Measurements from ENCODE around the gene RHEB. TPM values are rescaled to one million over a fixed set of nuclear protein-coding genes. Genes with fewer than 3 reads are reported as not detected.

RHEB gene
- total RNA-seq, 2 experiments from 2014 or later: 42.0 to 46.8 TPM

GRCh38 chr7:151498495-151498894 lies 21.2 kb downstream of the RHEB start:
- no peaks in the 10 kb centered on the region for H3K9me3 Mint-ChIP-seq
- no peak overlapping the region for H3K4me3 Mint-ChIP-seq
- peaks cover 21% of the 10 kb centered on the region for H3K36me3 Mint-ChIP-seq
- H3K27me3 Mint-ChIP-seq: no peaks in the 10 kb centered on the region
- no peak overlapping the region for H3K27ac Mint-ChIP-seq
- H3K4me1 Mint-ChIP-seq: peaks cover 55% of the 10 kb centered on the region
- no peak for DNase-seq

- Mint-ChIP-seq H3K9me3 (no peaks in the 10 kb centered on the region), H3K4me1 (peaks cover 61% of the 10 kb centered on the region), H3K27me3 (no peaks in the 10 kb centered on the region), H3K27ac (no peak overlapping the region), H3K36me3 (peaks cover 25% of the 10 kb centered on the region), H3K4me3 (no peak overlapping the region)
- DNase-seq: no peak
Observed at GRCh38 chr7:151497306-151497871, 22.3 kb downstream of the RHEB start.

- Mint-ChIP-seq H3K27ac (no peak overlapping the region), H3K4me3 (no peak overlapping the region), H3K9me3 (no peaks in the 10 kb centered on the region), H3K27me3 (no peaks in the 10 kb centered on the region), H3K36me3 (peaks cover 14% of the 10 kb centered on the region), H3K4me1 (peaks cover 47% of the 10 kb centered on the region)
- DNase-seq: no peak
Observed at GRCh38 chr7:151495360-151495759, 24.3 kb downstream of the RHEB start.

- Mint-ChIP-seq H3K27me3 (no peaks in the 10 kb centered on the region), H3K4me1 (peaks cover 42% of the 10 kb centered on the region)
Observed at GRCh38 chr7:151494298-151495284, 25.1 kb downstream of the RHEB start.

GRCh38 chr7:151493083-151493482 lies 26.6 kb downstream of the RHEB start:
- Mint-ChIP-seq H3K4me3 (no peak overlapping the region), H3K36me3 (peaks cover 19% of the 10 kb centered on the region), H3K4me1 (peaks cover 39% of the 10 kb centered on the region), H3K27ac (peak overlapping the region; percentile 31), H3K9me3 (no peaks in the 10 kb centered on the region), H3K27me3 (no peaks in the 10 kb centered on the region)
- no peak for DNase-seq

More at GRCh38 chr7:151494298-151495284, 25.1 kb downstream of the RHEB start:
- DNase-seq: no peak
- Mint-ChIP-seq H3K4me3 (no peak overlapping the region), H3K36me3 (peaks cover 18% of the 10 kb centered on the region), H3K27ac (peak overlapping the region; percentile 75), H3K9me3 (no peaks in the 10 kb centered on the region)

- H3K4me1 Mint-ChIP-seq: peaks cover 33% of the 10 kb centered on the region
- H3K27ac Mint-ChIP-seq: no peak overlapping the region
Observed at GRCh38 chr7:151491859-151492258, 27.8 kb downstream of the RHEB start.

GRCh38 chr7:151490456-151491105 lies 29.1 kb downstream of the RHEB start:
- Mint-ChIP-seq H3K9me3 (no peaks in the 10 kb centered on the region), H3K36me3 (peaks cover 23% of the 10 kb centered on the region), H3K27ac (no peak overlapping the region), H3K4me1 (peaks cover 29% of the 10 kb centered on the region), H3K4me3 (no peak overlapping the region), H3K27me3 (no peaks in the 10 kb centered on the region)
- no peak for DNase-seq

More at GRCh38 chr7:151491859-151492258, 27.8 kb downstream of the RHEB start:
- peaks cover 20% of the 10 kb centered on the region for H3K36me3 Mint-ChIP-seq
- no peak for DNase-seq
- no peaks in the 10 kb centered on the region for H3K9me3 Mint-ChIP-seq
- no peak overlapping the region for H3K4me3 Mint-ChIP-seq
- H3K27me3 Mint-ChIP-seq: no peaks in the 10 kb centered on the region

GRCh38 chr7:151489498-151489897 lies 30.2 kb downstream of the RHEB start:
- Mint-ChIP-seq H3K4me3 (no peak overlapping the region), H3K27me3 (no peaks in the 10 kb centered on the region), H3K36me3 (peaks cover 28% of the 10 kb centered on the region), H3K27ac (no peak overlapping the region), H3K4me1 (peaks cover 27% of the 10 kb centered on the region), H3K9me3 (no peaks in the 10 kb centered on the region)
- DNase-seq: no peak

GRCh38 chr7:151488096-151488495 lies 31.6 kb downstream of the RHEB start:
- no peaks in the 10 kb centered on the region for H3K9me3 Mint-ChIP-seq
- H3K27ac Mint-ChIP-seq: no peak overlapping the region
- H3K4me3 Mint-ChIP-seq: no peak overlapping the region
- no peaks in the 10 kb centered on the region for H3K27me3 Mint-ChIP-seq
- peaks cover 30% of the 10 kb centered on the region for H3K36me3 Mint-ChIP-seq
- peaks cover 13% of the 10 kb centered on the region for H3K4me1 Mint-ChIP-seq
- DNase-seq: no peak

- DNase-seq: no peak
- H3K27me3 Mint-ChIP-seq: no peaks in the 10 kb centered on the region
- no peak overlapping the region for H3K4me3 Mint-ChIP-seq
- peaks cover 36% of the 10 kb centered on the region for H3K36me3 Mint-ChIP-seq
- H3K4me1 Mint-ChIP-seq: peaks cover 11% of the 10 kb centered on the region
- H3K9me3 Mint-ChIP-seq: no peaks in the 10 kb centered on the region
- no peak overlapping the region for H3K27ac Mint-ChIP-seq
Observed at GRCh38 chr7:151487228-151487627, 32.5 kb downstream of the RHEB start.

- H3K9me3 Mint-ChIP-seq: no peaks in the 10 kb centered on the region
- DNase-seq: no peak
- H3K4me1 Mint-ChIP-seq: peaks cover 13% of the 10 kb centered on the region
- H3K27ac Mint-ChIP-seq: no peak overlapping the region
- peaks cover 42% of the 10 kb centered on the region for H3K36me3 Mint-ChIP-seq
- no peak overlapping the region for H3K4me3 Mint-ChIP-seq
- no peaks in the 10 kb centered on the region for H3K27me3 Mint-ChIP-seq
Observed at GRCh38 chr7:151486074-151486473, 33.6 kb downstream of the RHEB start.

GRCh38 chr7:151484971-151485707 lies 34.6 kb downstream of the RHEB start:
- no peak for DNase-seq
- peaks cover 13% of the 10 kb centered on the region for H3K4me1 Mint-ChIP-seq
- H3K27ac Mint-ChIP-seq: peak overlapping the region; percentile 51
- no peak overlapping the region for H3K4me3 Mint-ChIP-seq
- H3K9me3 Mint-ChIP-seq: no peaks in the 10 kb centered on the region
- no peaks in the 10 kb centered on the region for H3K27me3 Mint-ChIP-seq
- H3K36me3 Mint-ChIP-seq: peaks cover 38% of the 10 kb centered on the region

- no peak for DNase-seq
- Mint-ChIP-seq H3K4me3 (no peak overlapping the region), H3K27me3 (no peaks in the 10 kb centered on the region), H3K9me3 (no peaks in the 10 kb centered on the region), H3K4me1 (peaks cover 16% of the 10 kb centered on the region), H3K27ac (no peak overlapping the region), H3K36me3 (peaks cover 32% of the 10 kb centered on the region)
Observed at GRCh38 chr7:151483711-151483983, 36.0 kb downstream of the RHEB start.

GRCh38 chr7:151482883-151483710 lies 36.6 kb downstream of the RHEB start:
- no peak for DNase-seq
- H3K36me3 Mint-ChIP-seq: peaks cover 32% of the 10 kb centered on the region
- H3K4me3 Mint-ChIP-seq: no peak overlapping the region
- H3K27me3 Mint-ChIP-seq: no peaks in the 10 kb centered on the region
- no peaks in the 10 kb centered on the region for H3K9me3 Mint-ChIP-seq
- peaks cover 16% of the 10 kb centered on the region for H3K4me1 Mint-ChIP-seq
- H3K27ac Mint-ChIP-seq: no peak overlapping the region
